ENCODE data around the gene IFTAP. TPM values are rescaled to one million over a fixed set of nuclear protein-coding genes. Genes with fewer than 3 reads are reported as not detected.

IFTAP gene
- total and polyA plus RNA-seq, 2 donors (not counting 3 experiments of a cell fraction or from before 2014, with no cell fraction given) = 15.8 to 19.6 TPM

GRCh38 chr11:36564376-36565030, 29.8 kb upstream of the IFTAP start:
- Histone ChIP-seq H2AFZ (ENCODE audit: low read depth, low read length) (no peak overlapping the region), H3K79me2 (ENCODE audit: control insufficient read depth, insufficient read depth, low read length) (no peaks in the 10 kb centered on the region), H3K9ac (replicated peaks; ENCODE audit: extremely low read depth, insufficient read depth, low read length) (no peak overlapping the region), H3K9me1 (replicated peaks; ENCODE audit: control insufficient read depth, extremely low read depth, insufficient read depth, low read length) (no peaks in the 10 kb centered on the region), H3K27ac (ENCODE audit: insufficient read depth, low read depth, low read length) (no peak overlapping the region), H3K4me2 (ENCODE audit: insufficient read depth, low read length) (peak overlapping the region; percentile 1), H3K36me3 (ENCODE audit: control insufficient read depth in 2 of 2, extremely low read depth in 1 of 2, insufficient read depth in 2 of 2, low read length in 2 of 2) (no peaks in the 10 kb centered on the region), H3K4me3 (replicated peaks in 1 of 3; ENCODE audit: insufficient read depth in 1 of 3, low read depth in 1 of 3, low read length in 3 of 3) (no peak overlapping the region), H4K20me1 (replicated peaks; ENCODE audit: control insufficient read depth, extremely low read depth, insufficient read depth, low read length) (no peaks in the 10 kb centered on the region), H3K4me1 (ENCODE audit: control insufficient read depth, extremely low read depth, insufficient read depth, low read length) (no peaks in the 10 kb centered on the region), H3K27me3 (ENCODE audit: control insufficient read depth in 2 of 2, insufficient read depth in 2 of 2, low read length in 2 of 2) (peaks cover 4 to 27% of the 10 kb centered on the region in 2 experiments), H3K9me3 (replicated peaks; ENCODE audit: control insufficient read depth, insufficient read depth, low read length) (no peaks in the 10 kb centered on the region)
- dilution Hi-C loops (cut with MboI; ENCODE audit: extremely low pct_ligation_motif_present, low sequenced_read_pairs) = no loop called here
- POLR2A ChIA-PET = no interaction called here
- BruUV-seq (replicated peaks) = no TSS peak
- CTCF ChIA-PET = interaction anchor here (0.6 to 7.8 kb wide), 30 partner anchors 11 to 272 kb away, joined by 3 to 201 read pairs (median 7); partner anchors contain the start of gene IFTAP
- intact Hi-C loops (cut with micrococcal nuclease) = loop anchor here (1.0 kb wide), 3 partner anchors 59 to 183 kb away; no protein-coding TSS in a partner anchor
- FAIRE-seq (peak; percentile 67), DNase-seq (ENCODE audit: low read depth, low spot score) (peak; percentile 64)
- no peak for TF ChIP-seq EZH2 (IDR thresholded peaks at IDR 0.05; ENCODE audit: borderline replicate concordance, low read depth, low read length, severe bottlenecking)
- no peak for TF ChIP-seq MAX (IDR thresholded peaks at IDR 0.05; ENCODE audit: insufficient read depth, insufficient read length)
- no peak for TF ChIP-seq JUN (IDR thresholded peaks at IDR 0.05; ENCODE audit: borderline replicate concordance, insufficient read depth, insufficient read length, low read depth)
- TF ChIP-seq CTCF (IDR thresholded peaks at IDR 0.05; ENCODE audit: extremely low read depth in 1 of 2, insufficient read depth in 1 of 2, low read depth in 1 of 2, low read length in 2 of 2) = peak; percentile 42 to 54

Data from endothelial cell of umbilical vein (primary cell).